ENCODE data around the gene WDFY3.

DNA sequence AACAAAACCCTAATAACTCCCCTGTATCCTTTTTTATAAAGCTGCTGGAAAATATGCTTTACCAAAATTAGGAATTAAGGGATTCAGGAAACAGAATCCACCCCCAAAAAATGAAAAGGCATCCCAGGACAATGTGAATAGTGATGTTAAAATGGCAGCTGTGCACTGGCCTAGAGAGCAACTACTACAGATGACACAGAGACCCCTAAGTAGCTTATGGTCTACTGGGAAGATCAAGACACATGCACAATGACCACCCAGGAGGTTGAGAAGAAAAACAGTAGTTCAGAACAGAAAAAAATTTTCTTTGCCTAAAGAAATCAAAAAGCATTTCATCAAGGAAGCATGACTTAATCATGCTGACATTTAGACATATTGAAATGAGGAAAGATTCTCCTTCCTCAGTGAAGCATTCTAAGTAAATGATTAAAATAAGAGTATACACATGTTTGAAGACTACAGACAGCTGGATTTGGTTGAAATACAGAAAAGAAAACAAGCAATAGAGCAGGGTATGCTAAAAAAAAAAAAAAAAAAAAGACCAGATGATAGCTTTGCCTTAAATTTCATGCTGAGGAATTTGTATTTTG lies 117.3 kb downstream of the WDFY3 start:
- TF ChIP-seq, protein P1, sequence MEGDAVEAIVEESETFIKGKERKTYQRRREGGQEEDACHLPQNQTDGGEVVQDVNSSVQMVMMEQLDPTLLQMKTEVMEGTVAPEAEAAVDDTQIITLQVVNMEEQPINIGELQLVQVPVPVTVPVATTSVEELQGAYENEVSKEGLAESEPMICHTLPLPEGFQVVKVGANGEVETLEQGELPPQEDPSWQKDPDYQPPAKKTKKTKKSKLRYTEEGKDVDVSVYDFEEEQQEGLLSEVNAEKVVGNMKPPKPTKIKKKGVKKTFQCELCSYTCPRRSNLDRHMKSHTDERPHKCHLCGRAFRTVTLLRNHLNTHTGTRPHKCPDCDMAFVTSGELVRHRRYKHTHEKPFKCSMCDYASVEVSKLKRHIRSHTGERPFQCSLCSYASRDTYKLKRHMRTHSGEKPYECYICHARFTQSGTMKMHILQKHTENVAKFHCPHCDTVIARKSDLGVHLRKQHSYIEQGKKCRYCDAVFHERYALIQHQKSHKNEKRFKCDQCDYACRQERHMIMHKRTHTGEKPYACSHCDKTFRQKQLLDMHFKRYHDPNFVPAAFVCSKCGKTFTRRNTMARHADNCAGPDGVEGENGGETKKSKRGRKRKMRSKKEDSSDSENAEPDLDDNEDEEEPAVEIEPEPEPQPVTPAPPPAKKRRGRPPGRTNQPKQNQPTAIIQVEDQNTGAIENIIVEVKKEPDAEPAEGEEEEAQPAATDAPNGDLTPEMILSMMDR (IDR thresholded peaks at IDR 0.05): no peak
- TF ChIP-seq POLR2A (IDR thresholded peaks at IDR 0.05): no peak

Data from testis (tissue), 2 donors.